SH-SY5Y (cell line): ENCODE data around the gene PACSIN3.

Experiments
- GATA2 ChIP-seq: IDR thresholded peaks from 2 replicates; pipeline ENCODE4 v1.6.1; 2011; ENCODE audit warnings: mild to moderate bottlenecking, low read depth, low read length
- GATA3 ChIP-seq: IDR thresholded peaks from 2 replicates; pipeline ENCODE4 v1.6.1; 2011; ENCODE audit warnings: low read depth, mild to moderate bottlenecking, low read length, moderate library complexity

DNA sequence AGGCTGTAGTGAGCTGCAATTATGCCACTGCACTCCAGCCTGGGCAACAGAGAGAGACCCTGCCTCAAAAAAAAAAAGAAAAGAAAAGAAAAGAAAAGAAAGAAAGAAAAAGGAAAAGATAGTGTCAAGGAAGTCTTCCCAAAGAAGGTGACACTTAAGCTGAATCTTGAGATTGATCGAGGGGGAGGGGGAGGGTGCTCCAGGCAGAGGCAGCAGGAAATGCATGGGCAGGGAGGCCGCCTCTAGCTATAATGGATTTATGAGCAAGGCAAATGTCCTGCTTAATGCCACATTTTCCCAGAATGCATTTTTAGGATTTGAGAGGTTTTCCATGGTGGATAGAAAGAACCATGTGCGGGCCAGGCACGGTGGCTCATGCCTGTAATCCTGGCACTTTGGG is 14.8 kb upstream of the PACSIN3 start:
- no peak for TF ChIP-seq GATA3
- no peak for TF ChIP-seq GATA2
